ENCODE measurements around the gene GOLIM4.

Gene GOLIM4

GRCh38 chr3:168113848-168114247 is 18.1 kb upstream of the GOLIM4 start (continued):
- TF ChIP-seq CREB5 (CRISPR knock-in tag; IDR thresholded peaks at IDR 0.05; ENCODE audit: low read depth) (no peak), PPARA (CRISPR knock-in tag; IDR thresholded peaks at IDR 0.05; ENCODE audit: borderline replicate concordance) (no peak), RARB (CRISPR knock-in tag; IDR thresholded peaks at IDR 0.05) (no peak)

GRCh38 chr3:168112894-168113293 is 17.2 kb upstream of the GOLIM4 start:
- ATAC-seq = no peak
- TF ChIP-seq ESRRG (CRISPR knock-in tag; IDR thresholded peaks at IDR 0.05) (no peak), PATZ1 (CRISPR knock-in tag; IDR thresholded peaks at IDR 0.05; ENCODE audit: borderline replicate concordance) (no peak), OSR1 (CRISPR knock-in tag; IDR thresholded peaks at IDR 0.05) (no peak), CSDC2 (CRISPR knock-in tag; IDR thresholded peaks at IDR 0.05) (no peak), GLIS3 (CRISPR knock-in tag; IDR thresholded peaks at IDR 0.05) (no peak), RARB (CRISPR knock-in tag; IDR thresholded peaks at IDR 0.05) (no peak), ARNTL (CRISPR knock-in tag; IDR thresholded peaks at IDR 0.05; ENCODE audit: borderline replicate concordance, low read depth) (no peak), ISL1 (CRISPR knock-in tag; IDR thresholded peaks at IDR 0.05) (no peak), ZFP3 (CRISPR knock-in tag; IDR thresholded peaks at IDR 0.05) (no peak), CREB5 (CRISPR knock-in tag; IDR thresholded peaks at IDR 0.05; ENCODE audit: low read depth) (no peak), BACH2 (CRISPR knock-in tag; IDR thresholded peaks at IDR 0.05; ENCODE audit: borderline replicate concordance) (no peak), ZNF8 (CRISPR knock-in tag; IDR thresholded peaks at IDR 0.05) (no peak), PPARA (CRISPR knock-in tag; IDR thresholded peaks at IDR 0.05; ENCODE audit: borderline replicate concordance) (no peak), TOX (CRISPR knock-in tag; IDR thresholded peaks at IDR 0.05; ENCODE audit: borderline replicate concordance) (no peak)

GRCh38 chr3:168104361-168104760 is 8.6 kb upstream of the GOLIM4 start:
- no peak for ATAC-seq
- no peak for TF ChIP-seq ISL1 (CRISPR knock-in tag; IDR thresholded peaks at IDR 0.05)
- no peak for TF ChIP-seq SNAI2 (CRISPR knock-in tag; IDR thresholded peaks at IDR 0.05)
- TF ChIP-seq PATZ1 (CRISPR knock-in tag; IDR thresholded peaks at IDR 0.05; ENCODE audit: borderline replicate concordance) = no peak
- no peak for TF ChIP-seq RARB (CRISPR knock-in tag; IDR thresholded peaks at IDR 0.05)
- no peak for TF ChIP-seq ZNF70 (CRISPR knock-in tag; IDR thresholded peaks at IDR 0.05)
- no peak for TF ChIP-seq ESRRG (CRISPR knock-in tag; IDR thresholded peaks at IDR 0.05)
- no peak for TF ChIP-seq TOX (CRISPR knock-in tag; IDR thresholded peaks at IDR 0.05; ENCODE audit: borderline replicate concordance)
- TF ChIP-seq CREB5 (CRISPR knock-in tag; IDR thresholded peaks at IDR 0.05; ENCODE audit: low read depth) = no peak
- no peak for TF ChIP-seq CSDC2 (CRISPR knock-in tag; IDR thresholded peaks at IDR 0.05)
- TF ChIP-seq OSR1 (CRISPR knock-in tag; IDR thresholded peaks at IDR 0.05) = no peak
- no peak for TF ChIP-seq GLIS3 (CRISPR knock-in tag; IDR thresholded peaks at IDR 0.05)
- TF ChIP-seq ARNTL (CRISPR knock-in tag; IDR thresholded peaks at IDR 0.05; ENCODE audit: borderline replicate concordance, low read depth) = no peak
- no peak for TF ChIP-seq ZFP30 (CRISPR knock-in tag; IDR thresholded peaks at IDR 0.05)
- no peak for TF ChIP-seq TCF4 (CRISPR knock-in tag; IDR thresholded peaks at IDR 0.05; ENCODE audit: borderline replicate concordance)
- no peak for TF ChIP-seq ZNF565 (CRISPR knock-in tag; conservative IDR thresholded peaks at IDR 0.05; ENCODE audit: low read depth)

- no peak for ATAC-seq
- TF ChIP-seq SNAI2 (CRISPR knock-in tag; IDR thresholded peaks at IDR 0.05) = no peak
- TF ChIP-seq CSRNP3 (CRISPR knock-in tag; IDR thresholded peaks at IDR 0.05) = no peak
- TF ChIP-seq ZNF565 (CRISPR knock-in tag; conservative IDR thresholded peaks at IDR 0.05; ENCODE audit: low read depth) = no peak
- no peak for TF ChIP-seq ISL1 (CRISPR knock-in tag; IDR thresholded peaks at IDR 0.05)
- TF ChIP-seq ZNF8 (CRISPR knock-in tag; IDR thresholded peaks at IDR 0.05) = no peak
- TF ChIP-seq ZC3H10 (CRISPR knock-in tag; IDR thresholded peaks at IDR 0.05) = no peak
- no peak for TF ChIP-seq OSR1 (CRISPR knock-in tag; IDR thresholded peaks at IDR 0.05)
- no peak for TF ChIP-seq PATZ1 (CRISPR knock-in tag; IDR thresholded peaks at IDR 0.05; ENCODE audit: borderline replicate concordance)
- no peak for TF ChIP-seq BACH2 (CRISPR knock-in tag; IDR thresholded peaks at IDR 0.05; ENCODE audit: borderline replicate concordance)
Observed at GRCh38 chr3:168102735-168103410, 7.1 kb upstream of the GOLIM4 start.

All from SK-N-SH treated with all-trans-retinoic acid at 6 μM for 48 hours (cell line).